Stimulated activated memory B cell treated with anti-CD40 and anti-IgM and Interleukin-4, amounts not matched to agents 10 μg/mL and 1 μg/mL and 100 μg/mL, for 72 hours (primary cell): ENCODE measurements around the gene THSD4.
"Not testable (repeated sequence)": the region's sequence is repeated elsewhere in the genome, so short reads cannot be mapped to it uniquely, and the experiment has no call there.

ENCODE experiments used
- ATAC-seq: fragments of 150-1000 bp; cut with Tn5 transposase; 2 replicates; pipeline ENCODE4 v1.10.0; 2021
- H3K27ac Mint-ChIP-seq: one replicate; pipeline ENCODE4 v1.8.0; 2022; ENCODE audit warnings: mild to moderate bottlenecking, mixed read lengths
- H3K27me3 Mint-ChIP-seq: one replicate; pipeline ENCODE4 v1.8.0; 2022; ENCODE audit warnings: mixed read lengths
- H3K36me3 Mint-ChIP-seq: one replicate; pipeline ENCODE4 v1.8.0; 2022; ENCODE audit warnings: mixed read lengths
- H3K4me1 Mint-ChIP-seq: one replicate; pipeline ENCODE4 v1.8.0; 2022; ENCODE audit warnings: mixed read lengths
- H3K4me3 Mint-ChIP-seq: one replicate; pipeline ENCODE4 v1.8.0; 2022; ENCODE audit warnings: mild to moderate bottlenecking, moderate library complexity, mixed read lengths
- H3K9me3 Mint-ChIP-seq: one replicate; pipeline ENCODE4 v1.8.0; 2022; ENCODE audit warnings: mixed read lengths

Gene THSD4

GRCh38 chr15:71357321-71357732 is 242.1 kb downstream of the THSD4 start:
- Mint-ChIP-seq H3K27ac (no peak overlapping the region), H3K4me3 (no peak overlapping the region), H3K9me3 (no peaks in the 10 kb centered on the region), H3K36me3 (no peaks in the 10 kb centered on the region), H3K4me1 (no peaks in the 10 kb centered on the region), H3K27me3 (peaks cover 19% of the 10 kb centered on the region)
- ATAC-seq: no peak

- no peaks in the 10 kb centered on the region for H3K36me3 Mint-ChIP-seq
- no peak overlapping the region for H3K4me3 Mint-ChIP-seq
- H3K4me1 Mint-ChIP-seq: no peaks in the 10 kb centered on the region
- H3K27me3 Mint-ChIP-seq: peaks cover 19% of the 10 kb centered on the region
- ATAC-seq: no peak
- no peak overlapping the region for H3K27ac Mint-ChIP-seq
- H3K9me3 Mint-ChIP-seq: no peaks in the 10 kb centered on the region
These were observed 242.7 kb downstream of the THSD4 start for GRCh38 chr15:71357967-71358366.

GRCh38 chr15:71359246-71359645 is 244.0 kb downstream of the THSD4 start:
- no peak overlapping the region for H3K4me3 Mint-ChIP-seq
- no peaks in the 10 kb centered on the region for H3K4me1 Mint-ChIP-seq
- H3K36me3 Mint-ChIP-seq: no peaks in the 10 kb centered on the region
- H3K27ac Mint-ChIP-seq: no peak overlapping the region
- H3K9me3 Mint-ChIP-seq: no peaks in the 10 kb centered on the region
- H3K27me3 Mint-ChIP-seq: peaks cover 19% of the 10 kb centered on the region
- ATAC-seq: no peak

GRCh38 chr15:71362556-71362955 is 247.3 kb downstream of the THSD4 start:
- H3K9me3 Mint-ChIP-seq: no peaks in the 10 kb centered on the region
- H3K27me3 Mint-ChIP-seq: peaks cover 4% of the 10 kb centered on the region
- H3K36me3 Mint-ChIP-seq: no peaks in the 10 kb centered on the region
- H3K4me1 Mint-ChIP-seq: no peaks in the 10 kb centered on the region
- H3K27ac Mint-ChIP-seq: no peak overlapping the region
- no peak for ATAC-seq
- H3K4me3 Mint-ChIP-seq: no peak overlapping the region

GRCh38 chr15:71362987-71363968 is 248.0 kb downstream of the THSD4 start:
- no peaks in the 10 kb centered on the region for H3K36me3 Mint-ChIP-seq
- no peak for ATAC-seq
- H3K27me3 Mint-ChIP-seq: no peaks in the 10 kb centered on the region
- no peak overlapping the region for H3K4me3 Mint-ChIP-seq
- H3K4me1 Mint-ChIP-seq: no peaks in the 10 kb centered on the region
- no peak overlapping the region for H3K27ac Mint-ChIP-seq
- no peaks in the 10 kb centered on the region for H3K9me3 Mint-ChIP-seq

GRCh38 chr15:71364117-71364584 is 248.9 kb downstream of the THSD4 start:
- H3K9me3 Mint-ChIP-seq: no peaks in the 10 kb centered on the region
- H3K27me3 Mint-ChIP-seq: no peaks in the 10 kb centered on the region
- no peak overlapping the region for H3K27ac Mint-ChIP-seq
- H3K4me1 Mint-ChIP-seq: no peaks in the 10 kb centered on the region
- no peak overlapping the region for H3K4me3 Mint-ChIP-seq
- no peaks in the 10 kb centered on the region for H3K36me3 Mint-ChIP-seq
- ATAC-seq: no peak

GRCh38 chr15:71366522-71366921 is 251.3 kb downstream of the THSD4 start:
- Mint-ChIP-seq H3K27ac (no peak overlapping the region), H3K4me1 (no peaks in the 10 kb centered on the region), H3K9me3 (peaks cover 8% of the 10 kb centered on the region), H3K27me3 (peaks cover 11% of the 10 kb centered on the region), H3K4me3 (no peak overlapping the region), H3K36me3 (no peaks in the 10 kb centered on the region)
- ATAC-seq: no peak

- Mint-ChIP-seq H3K9me3 (peaks cover 8% of the 10 kb centered on the region), H3K4me1 (no peaks in the 10 kb centered on the region), H3K4me3 (no peak overlapping the region), H3K27ac (no peak overlapping the region), H3K27me3 (peaks cover 11% of the 10 kb centered on the region), H3K36me3 (no peaks in the 10 kb centered on the region)
- ATAC-seq: no peak
These were observed 251.7 kb downstream of the THSD4 start for GRCh38 chr15:71366926-71367325.

GRCh38 chr15:71367737-71368136 is 252.5 kb downstream of the THSD4 start:
- not testable (repeated sequence) for H3K4me1 Mint-ChIP-seq, H3K4me3 Mint-ChIP-seq, ATAC-seq, H3K9me3 Mint-ChIP-seq, H3K36me3 Mint-ChIP-seq, H3K27ac Mint-ChIP-seq
- peaks cover 11% of the 10 kb centered on the region for H3K27me3 Mint-ChIP-seq

GRCh38 chr15:71372769-71373168 is 257.5 kb downstream of the THSD4 start:
- ATAC-seq, H3K36me3 Mint-ChIP-seq, H3K4me1 Mint-ChIP-seq, H3K4me3 Mint-ChIP-seq, H3K27ac Mint-ChIP-seq: not testable (repeated sequence)
- Mint-ChIP-seq H3K9me3 (peaks cover 11% of the 10 kb centered on the region), H3K27me3 (peaks cover 30% of the 10 kb centered on the region)

- Mint-ChIP-seq H3K9me3 (peaks cover 11% of the 10 kb centered on the region), H3K27me3 (peaks cover 30% of the 10 kb centered on the region), H3K4me1 (no peaks in the 10 kb centered on the region), H3K4me3 (no peak overlapping the region), H3K27ac (no peak overlapping the region), H3K36me3 (no peaks in the 10 kb centered on the region)
- ATAC-seq: no peak
These were observed 258.6 kb downstream of the THSD4 start for GRCh38 chr15:71373917-71374316.

GRCh38 chr15:71374607-71375352 is 259.5 kb downstream of the THSD4 start:
- no peak for ATAC-seq
- H3K4me1 Mint-ChIP-seq: no peaks in the 10 kb centered on the region
- no peak overlapping the region for H3K27ac Mint-ChIP-seq
- peaks cover 9% of the 10 kb centered on the region for H3K9me3 Mint-ChIP-seq
- no peak overlapping the region for H3K4me3 Mint-ChIP-seq
- peaks cover 26% of the 10 kb centered on the region for H3K27me3 Mint-ChIP-seq
- no peaks in the 10 kb centered on the region for H3K36me3 Mint-ChIP-seq

GRCh38 chr15:71375934-71376333 is 260.7 kb downstream of the THSD4 start:
- H3K4me3 Mint-ChIP-seq: no peak overlapping the region
- peaks cover 2% of the 10 kb centered on the region for H3K9me3 Mint-ChIP-seq
- no peaks in the 10 kb centered on the region for H3K36me3 Mint-ChIP-seq
- no peaks in the 10 kb centered on the region for H3K4me1 Mint-ChIP-seq
- H3K27ac Mint-ChIP-seq: no peak overlapping the region
- H3K27me3 Mint-ChIP-seq: peaks cover 19% of the 10 kb centered on the region
- ATAC-seq: no peak

GRCh38 chr15:71379893-71380292 is 264.6 kb downstream of the THSD4 start:
- Mint-ChIP-seq H3K4me1 (no peaks in the 10 kb centered on the region), H3K4me3 (no peak overlapping the region), H3K27me3 (peaks cover 19% of the 10 kb centered on the region), H3K9me3 (peaks cover 2% of the 10 kb centered on the region), H3K36me3 (no peaks in the 10 kb centered on the region), H3K27ac (no peak overlapping the region)
- ATAC-seq: no peak

GRCh38 chr15:71380345-71380744 is 265.1 kb downstream of the THSD4 start:
- H3K4me1 Mint-ChIP-seq: no peaks in the 10 kb centered on the region

More at GRCh38 chr15:71380345-71380744, 265.1 kb downstream of the THSD4 start:
- peaks cover 24% of the 10 kb centered on the region for H3K27me3 Mint-ChIP-seq
- ATAC-seq: no peak
- H3K27ac Mint-ChIP-seq: no peak overlapping the region
- no peaks in the 10 kb centered on the region for H3K36me3 Mint-ChIP-seq
- H3K9me3 Mint-ChIP-seq: peaks cover 2% of the 10 kb centered on the region
- no peak overlapping the region for H3K4me3 Mint-ChIP-seq
